ENCODE data around the gene AKT3.

- TF ChIP-seq, protein P1, sequence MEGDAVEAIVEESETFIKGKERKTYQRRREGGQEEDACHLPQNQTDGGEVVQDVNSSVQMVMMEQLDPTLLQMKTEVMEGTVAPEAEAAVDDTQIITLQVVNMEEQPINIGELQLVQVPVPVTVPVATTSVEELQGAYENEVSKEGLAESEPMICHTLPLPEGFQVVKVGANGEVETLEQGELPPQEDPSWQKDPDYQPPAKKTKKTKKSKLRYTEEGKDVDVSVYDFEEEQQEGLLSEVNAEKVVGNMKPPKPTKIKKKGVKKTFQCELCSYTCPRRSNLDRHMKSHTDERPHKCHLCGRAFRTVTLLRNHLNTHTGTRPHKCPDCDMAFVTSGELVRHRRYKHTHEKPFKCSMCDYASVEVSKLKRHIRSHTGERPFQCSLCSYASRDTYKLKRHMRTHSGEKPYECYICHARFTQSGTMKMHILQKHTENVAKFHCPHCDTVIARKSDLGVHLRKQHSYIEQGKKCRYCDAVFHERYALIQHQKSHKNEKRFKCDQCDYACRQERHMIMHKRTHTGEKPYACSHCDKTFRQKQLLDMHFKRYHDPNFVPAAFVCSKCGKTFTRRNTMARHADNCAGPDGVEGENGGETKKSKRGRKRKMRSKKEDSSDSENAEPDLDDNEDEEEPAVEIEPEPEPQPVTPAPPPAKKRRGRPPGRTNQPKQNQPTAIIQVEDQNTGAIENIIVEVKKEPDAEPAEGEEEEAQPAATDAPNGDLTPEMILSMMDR (IDR thresholded peaks at IDR 0.05; ENCODE audit: low read depth, low read length, poor library complexity, severe bottlenecking): no peak
- no peak for TF ChIP-seq EZH2phosphoT487 (IDR thresholded peaks at IDR 0.05; ENCODE audit: borderline replicate concordance, low read length)
Measured at GRCh38 chr1:243553090-243553489, 297.0 kb downstream of the AKT3 start.
